ENCODE data around the gene FAM111B. TPM values are rescaled to one million over a fixed set of nuclear protein-coding genes. Genes with fewer than 3 reads are reported as not detected.

FAM111B gene
- total and polyA plus RNA-seq, 2 of the 8 experiments (the other 6 are each of a cell fraction or from before 2014, with no cell fraction given) = 4.8 to 38.1 TPM

DNA sequence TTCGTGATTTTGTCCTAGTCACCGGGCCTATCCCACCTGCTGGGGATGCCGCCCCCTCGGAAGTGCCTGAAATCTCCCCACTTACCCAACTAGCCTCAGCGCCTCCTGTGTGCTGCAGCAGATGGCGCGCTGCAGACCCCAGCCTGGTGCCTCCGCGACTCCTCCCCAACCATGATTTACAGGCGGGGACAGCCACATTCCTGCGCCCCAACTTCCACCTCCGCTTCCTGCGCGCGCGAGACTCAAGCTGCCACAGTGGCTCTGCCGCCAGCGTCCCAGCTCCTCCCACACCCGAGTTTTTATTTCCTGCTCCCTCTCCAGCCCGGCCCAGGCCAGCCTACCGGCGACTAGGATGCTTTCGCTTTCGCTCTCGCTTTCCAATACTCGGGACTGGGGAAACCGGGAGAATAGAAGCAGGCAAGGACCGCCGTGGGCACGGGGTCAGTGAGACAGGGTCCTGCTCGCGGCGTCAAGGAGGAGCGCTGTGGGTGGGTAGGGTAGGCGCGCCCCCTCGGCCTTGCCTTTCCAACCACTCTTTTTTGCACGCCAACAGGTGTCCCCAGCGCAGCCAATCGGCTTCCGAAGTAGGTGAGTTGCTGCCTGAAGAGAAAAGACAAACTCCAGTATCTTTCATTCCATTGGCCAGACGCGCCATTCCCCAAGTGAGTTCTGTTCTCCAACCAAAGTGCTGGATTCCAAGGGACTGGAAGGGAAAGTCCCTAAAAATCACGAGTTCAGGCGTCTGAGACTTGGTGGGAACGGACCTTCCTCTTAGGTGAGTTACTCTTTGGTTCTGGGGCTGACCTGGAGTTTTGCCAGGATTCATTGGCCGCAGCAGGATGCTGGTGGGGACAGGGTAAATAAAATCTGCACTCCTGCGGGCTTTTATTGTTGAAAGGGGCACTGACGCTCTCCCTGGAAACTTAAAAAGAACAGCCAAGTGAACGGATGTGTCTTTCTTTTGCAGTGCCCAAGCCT, 35.8 kb downstream of the FAM111B start, which contains the start of gene FAM111A (continued):
- TF ChIP-seq, protein P1, sequence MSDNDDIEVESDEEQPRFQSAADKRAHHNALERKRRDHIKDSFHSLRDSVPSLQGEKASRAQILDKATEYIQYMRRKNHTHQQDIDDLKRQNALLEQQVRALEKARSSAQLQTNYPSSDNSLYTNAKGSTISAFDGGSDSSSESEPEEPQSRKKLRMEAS (IDR thresholded peaks at IDR 0.05) = peak; percentile 86
- TF ChIP-seq GABPA (IDR thresholded peaks at IDR 0.05; ENCODE audit: borderline replicate concordance, insufficient read depth, low read length) = no peak
- TF ChIP-seq SUZ12 (IDR thresholded peaks at IDR 0.05; ENCODE audit: low read length) = no peak
- TF ChIP-seq RFX5 (IDR thresholded peaks at IDR 0.05; ENCODE audit: borderline replicate concordance, low read depth, low read length) = peak; percentile 81; the same call in 1 of the 2 replicates
- TF ChIP-seq GTF2F1 (IDR thresholded peaks at IDR 0.05; ENCODE audit: borderline replicate concordance, low read depth, low read length) = peak; percentile 23; the same call in 1 of the 2 replicates
- TF ChIP-seq POLR2AphosphoS5 (IDR thresholded peaks at IDR 0.05; ENCODE audit: low read depth, low read length) = peak; percentile 43; the same call in 1 of the 2 replicates
- TF ChIP-seq BCL11A (IDR thresholded peaks at IDR 0.05; ENCODE audit: low read depth in 2 of 2, low read length in 2 of 2) = no peak
- TF ChIP-seq, protein P2, sequence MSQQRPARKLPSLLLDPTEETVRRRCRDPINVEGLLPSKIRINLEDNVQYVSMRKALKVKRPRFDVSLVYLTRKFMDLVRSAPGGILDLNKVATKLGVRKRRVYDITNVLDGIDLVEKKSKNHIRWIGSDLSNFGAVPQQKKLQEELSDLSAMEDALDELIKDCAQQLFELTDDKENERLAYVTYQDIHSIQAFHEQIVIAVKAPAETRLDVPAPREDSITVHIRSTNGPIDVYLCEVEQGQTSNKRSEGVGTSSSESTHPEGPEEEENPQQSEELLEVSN (IDR thresholded peaks at IDR 0.05) = peak; percentile 86
- peak; percentile 89; the same call in 1 of the 2 replicates for TF ChIP-seq RBBP5 (IDR thresholded peaks at IDR 0.05; ENCODE audit: borderline replicate concordance, low read depth, low read length)
- no peak for TF ChIP-seq NRF1 (IDR thresholded peaks at IDR 0.05; ENCODE audit: low read depth, low read length)
- TF ChIP-seq RNF2 (IDR thresholded peaks at IDR 0.05; ENCODE audit: borderline replicate concordance, low read depth, low read length, missing control alignments, poor library complexity, severe bottlenecking) = no peak
- peak; percentile 53; the same call in 1 of the 2 replicates for TF ChIP-seq YY1 (IDR thresholded peaks at IDR 0.05; ENCODE audit: low read depth, low read length)
- TF ChIP-seq RXRA (IDR thresholded peaks at IDR 0.05; ENCODE audit: insufficient read depth, low read depth, low read length) = no peak
- TF ChIP-seq, protein P3, sequence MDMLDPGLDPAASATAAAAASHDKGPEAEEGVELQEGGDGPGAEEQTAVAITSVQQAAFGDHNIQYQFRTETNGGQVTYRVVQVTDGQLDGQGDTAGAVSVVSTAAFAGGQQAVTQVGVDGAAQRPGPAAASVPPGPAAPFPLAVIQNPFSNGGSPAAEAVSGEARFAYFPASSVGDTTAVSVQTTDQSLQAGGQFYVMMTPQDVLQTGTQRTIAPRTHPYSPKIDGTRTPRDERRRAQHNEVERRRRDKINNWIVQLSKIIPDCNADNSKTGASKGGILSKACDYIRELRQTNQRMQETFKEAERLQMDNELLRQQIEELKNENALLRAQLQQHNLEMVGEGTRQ (IDR thresholded peaks at IDR 0.05; ENCODE audit: low read length) = peak; percentile 39; the same call in 1 of the 2 replicates
- TF ChIP-seq SIN3A (conservative IDR thresholded peaks at IDR 0.05 in 1 of 2, IDR thresholded peaks at IDR 0.05 in 1 of 2; ENCODE audit: low read depth in 1 of 2, low read length in 2 of 2) = peak in 1 of 2 experiments; percentile 74; a peak in 1 of 4 replicates
- TF ChIP-seq SP1 (IDR thresholded peaks at IDR 0.05; ENCODE audit: low read depth, low read length) = peak; percentile 73; the same call in 1 of the 2 replicates
- no peak; a peak in 1 of 4 replicates for TF ChIP-seq RAD21 (IDR thresholded peaks at IDR 0.05 in 1 of 2, conservative IDR thresholded peaks at IDR 0.05 in 1 of 2; ENCODE audit: low read depth in 2 of 2, low read length in 2 of 2)
- peak; percentile 62; the same call in 1 of the 2 replicates for TF ChIP-seq TEAD4 (IDR thresholded peaks at IDR 0.05; ENCODE audit: low read depth, low read length)
- peak; percentile 66; the same call in 1 of the 2 replicates for TF ChIP-seq PHF8 (conservative IDR thresholded peaks at IDR 0.05; ENCODE audit: low read depth, low read length)
